Lower leg skin (tissue), 3 donors: ENCODE measurements around the gene CYP4F2.
"Not testable (repeated sequence)": the region's sequence is repeated elsewhere in the genome, so short reads cannot be mapped to it uniquely, and the experiment has no call there.

Experiments used
- CTCF ChIP-seq, 3 donors: fragments of 450-650 bp; IDR thresholded peaks; one replicate each; pipeline ENCODE4 v1.5.1; 2016; ENCODE audit warnings: antibody characterized with exemption in 3 of 3, mild to moderate bottlenecking in 3 of 3, moderate library complexity in 2 of 3
- POLR2A ChIP-seq, 2 donors: fragments of 450-650 bp; IDR thresholded peaks; one replicate each; pipeline ENCODE4 v1.6.1; 2016 to 2017; ENCODE audit warnings: antibody characterized with exemption in 2 of 2, mild to moderate bottlenecking in 1 of 2, moderate library complexity in 1 of 2

GRCh38 chr19:15933761-15934331, 36.0 kb upstream of the CYP4F2 start:
- not testable (repeated sequence) for TF ChIP-seq CTCF, POLR2A (IDR thresholded peaks at IDR 0.05)
